CD4-positive, alpha-beta T cell treated with Interleukin-6 at 100 ng/mL for 8 hours (primary cell): ENCODE data around the gene GAGE12D.
"Not testable (repeated sequence)": the region's sequence is repeated elsewhere in the genome, so short reads cannot be mapped to it uniquely, and the experiment has no call there.

Experiments
- DNase-seq: peaks from one replicate; pipeline ENCODE4 v3.0.0-alpha.2; 2020; ENCODE audit warnings: mixed read lengths, low spot score

GAGE12D gene, protein sequence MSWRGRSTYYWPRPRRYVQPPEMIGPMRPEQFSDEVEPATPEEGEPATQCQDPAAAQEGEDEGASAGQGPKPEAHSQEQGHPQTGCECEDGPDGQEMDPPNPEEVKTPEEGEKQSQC

DNA sequence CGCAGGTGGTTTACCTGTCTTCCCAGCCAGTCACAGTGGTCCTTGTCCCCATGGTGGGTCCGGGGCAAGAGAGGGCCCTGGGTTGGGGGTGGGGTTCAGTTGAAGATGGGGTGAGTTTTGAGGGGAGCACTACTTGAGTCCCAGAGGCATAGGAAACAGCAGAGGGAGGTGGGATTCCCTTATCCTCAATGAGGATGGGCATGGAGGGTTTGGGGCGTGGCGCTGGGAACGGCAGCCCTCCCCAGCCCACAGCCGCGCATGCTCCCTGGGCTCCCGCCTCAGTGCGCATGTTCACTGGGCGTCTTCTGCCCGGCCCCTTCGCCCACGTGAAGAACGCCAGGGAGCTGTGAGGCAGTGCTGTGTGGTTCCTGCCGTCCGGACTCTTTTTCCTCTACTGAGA, at the start of gene GAGE12D:
TSS of gene GAGE12D (plus strand) at position 301 of the 400 bp plus-strand sequence. CDS start 1,155 bp downstream, outside the sequence.
- DNase-seq, result not testable (repeated sequence)

DNA sequence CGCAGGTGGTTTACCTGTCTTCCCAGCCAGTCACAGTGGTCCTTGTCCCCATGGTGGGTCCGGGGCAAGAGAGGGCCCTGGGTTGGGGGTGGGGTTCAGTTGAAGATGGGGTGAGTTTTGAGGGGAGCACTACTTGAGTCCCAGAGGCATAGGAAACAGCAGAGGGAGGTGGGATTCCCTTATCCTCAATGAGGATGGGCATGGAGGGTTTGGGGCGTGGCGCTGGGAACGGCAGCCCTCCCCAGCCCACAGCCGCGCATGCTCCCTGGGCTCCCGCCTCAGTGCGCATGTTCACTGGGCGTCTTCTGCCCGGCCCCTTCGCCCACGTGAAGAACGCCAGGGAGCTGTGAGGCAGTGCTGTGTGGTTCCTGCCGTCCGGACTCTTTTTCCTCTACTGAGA, 9.7 kb upstream of the GAGE12D start, which contains the start of gene GAGE12C:
TSS of gene GAGE12C (plus strand) at position 301 of the 400 bp plus-strand sequence. CDS start 1,155 bp downstream, outside the sequence.
- DNase-seq, result not testable (repeated sequence)

DNA sequence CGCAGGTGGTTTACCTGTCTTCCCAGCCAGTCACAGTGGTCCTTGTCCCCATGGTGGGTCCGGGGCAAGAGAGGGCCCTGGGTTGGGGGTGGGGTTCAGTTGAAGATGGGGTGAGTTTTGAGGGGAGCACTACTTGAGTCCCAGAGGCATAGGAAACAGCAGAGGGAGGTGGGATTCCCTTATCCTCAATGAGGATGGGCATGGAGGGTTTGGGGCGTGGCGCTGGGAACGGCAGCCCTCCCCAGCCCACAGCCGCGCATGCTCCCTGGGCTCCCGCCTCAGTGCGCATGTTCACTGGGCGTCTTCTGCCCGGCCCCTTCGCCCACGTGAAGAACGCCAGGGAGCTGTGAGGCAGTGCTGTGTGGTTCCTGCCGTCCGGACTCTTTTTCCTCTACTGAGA, 9.5 kb downstream of the GAGE12D start, which contains the start of gene GAGE12E:
TSS of gene GAGE12E (plus strand) at position 301 of the 400 bp plus-strand sequence. CDS start 1,155 bp downstream, outside the sequence.
- DNase-seq, result not testable (repeated sequence)

DNA sequence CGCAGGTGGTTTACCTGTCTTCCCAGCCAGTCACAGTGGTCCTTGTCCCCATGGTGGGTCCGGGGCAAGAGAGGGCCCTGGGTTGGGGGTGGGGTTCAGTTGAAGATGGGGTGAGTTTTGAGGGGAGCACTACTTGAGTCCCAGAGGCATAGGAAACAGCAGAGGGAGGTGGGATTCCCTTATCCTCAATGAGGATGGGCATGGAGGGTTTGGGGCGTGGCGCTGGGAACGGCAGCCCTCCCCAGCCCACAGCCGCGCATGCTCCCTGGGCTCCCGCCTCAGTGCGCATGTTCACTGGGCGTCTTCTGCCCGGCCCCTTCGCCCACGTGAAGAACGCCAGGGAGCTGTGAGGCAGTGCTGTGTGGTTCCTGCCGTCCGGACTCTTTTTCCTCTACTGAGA, 19.0 kb downstream of the GAGE12D start, which contains the start of gene GAGE12F:
TSS of gene GAGE12F (plus strand) at position 301 of the 400 bp plus-strand sequence. CDS start 1,155 bp downstream, outside the sequence.
- not testable (repeated sequence) for DNase-seq

DNA sequence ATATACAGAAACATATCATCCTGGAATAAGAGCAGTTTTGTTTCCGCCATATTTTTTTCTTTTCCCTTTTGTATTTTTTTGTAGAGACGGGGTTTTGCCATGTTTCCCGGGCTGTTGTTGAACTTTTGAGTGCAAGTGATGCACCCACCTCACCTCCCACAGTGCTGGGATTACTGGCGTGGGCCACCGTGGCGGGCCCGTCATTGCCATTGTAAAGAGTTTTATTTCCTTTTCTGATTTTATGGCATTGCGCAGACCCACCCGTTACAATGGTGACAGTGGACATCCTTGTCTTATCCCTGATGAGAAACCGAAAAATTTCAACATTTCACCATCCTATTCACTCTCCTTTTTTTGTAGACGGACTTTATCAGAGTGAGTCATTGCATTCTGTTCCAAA, 27.2 kb downstream of the GAGE12D start:
- not testable (repeated sequence) for DNase-seq

DNA sequence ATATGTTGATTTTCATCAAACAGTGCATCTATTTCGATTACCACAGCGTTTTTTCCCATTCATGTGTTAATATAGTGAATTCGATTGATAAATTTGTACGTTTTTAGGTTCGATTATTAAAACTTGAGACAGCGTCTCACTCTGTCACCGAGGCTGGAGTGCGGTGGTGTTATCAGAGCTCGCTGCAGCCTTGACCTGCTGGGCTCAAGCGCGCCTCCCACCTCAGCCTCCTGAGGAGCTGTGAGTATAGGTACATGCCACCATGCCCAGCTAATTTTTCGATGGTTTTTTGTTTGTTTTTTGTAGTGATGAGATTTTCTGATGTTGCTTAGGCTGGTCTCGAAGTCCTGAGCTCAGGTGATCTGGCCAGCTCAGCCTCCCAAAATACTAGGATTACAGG, 27.6 kb downstream of the GAGE12D start:
- not testable (repeated sequence) for DNase-seq

DNA sequence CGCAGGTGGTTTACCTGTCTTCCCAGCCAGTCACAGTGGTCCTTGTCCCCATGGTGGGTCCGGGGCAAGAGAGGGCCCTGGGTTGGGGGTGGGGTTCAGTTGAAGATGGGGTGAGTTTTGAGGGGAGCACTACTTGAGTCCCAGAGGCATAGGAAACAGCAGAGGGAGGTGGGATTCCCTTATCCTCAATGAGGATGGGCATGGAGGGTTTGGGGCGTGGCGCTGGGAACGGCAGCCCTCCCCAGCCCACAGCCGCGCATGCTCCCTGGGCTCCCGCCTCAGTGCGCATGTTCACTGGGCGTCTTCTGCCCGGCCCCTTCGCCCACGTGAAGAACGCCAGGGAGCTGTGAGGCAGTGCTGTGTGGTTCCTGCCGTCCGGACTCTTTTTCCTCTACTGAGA, 28.6 kb downstream of the GAGE12D start, which contains the start of gene GAGE12G:
TSS of gene GAGE12G (plus strand) at position 301 of the 400 bp plus-strand sequence. CDS start 1,155 bp downstream, outside the sequence.
- not testable (repeated sequence) for DNase-seq

DNA sequence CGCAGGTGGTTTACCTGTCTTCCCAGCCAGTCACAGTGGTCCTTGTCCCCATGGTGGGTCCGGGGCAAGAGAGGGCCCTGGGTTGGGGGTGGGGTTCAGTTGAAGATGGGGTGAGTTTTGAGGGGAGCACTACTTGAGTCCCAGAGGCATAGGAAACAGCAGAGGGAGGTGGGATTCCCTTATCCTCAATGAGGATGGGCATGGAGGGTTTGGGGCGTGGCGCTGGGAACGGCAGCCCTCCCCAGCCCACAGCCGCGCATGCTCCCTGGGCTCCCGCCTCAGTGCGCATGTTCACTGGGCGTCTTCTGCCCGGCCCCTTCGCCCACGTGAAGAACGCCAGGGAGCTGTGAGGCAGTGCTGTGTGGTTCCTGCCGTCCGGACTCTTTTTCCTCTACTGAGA, 38.1 kb downstream of the GAGE12D start, which contains the start of gene GAGE12H:
TSS of gene GAGE12H (plus strand) at position 301 of the 400 bp plus-strand sequence. CDS start 1,155 bp downstream, outside the sequence.
- not testable (repeated sequence) for DNase-seq

DNA sequence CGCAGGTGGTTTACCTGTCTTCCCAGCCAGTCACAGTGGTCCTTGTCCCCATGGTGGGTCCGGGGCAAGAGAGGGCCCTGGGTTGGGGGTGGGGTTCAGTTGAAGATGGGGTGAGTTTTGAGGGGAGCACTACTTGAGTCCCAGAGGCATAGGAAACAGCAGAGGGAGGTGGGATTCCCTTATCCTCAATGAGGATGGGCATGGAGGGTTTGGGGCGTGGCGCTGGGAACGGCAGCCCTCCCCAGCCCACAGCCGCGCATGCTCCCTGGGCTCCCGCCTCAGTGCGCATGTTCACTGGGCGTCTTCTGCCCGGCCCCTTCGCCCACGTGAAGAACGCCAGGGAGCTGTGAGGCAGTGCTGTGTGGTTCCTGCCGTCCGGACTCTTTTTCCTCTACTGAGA, 47.7 kb downstream of the GAGE12D start, which contains the start of gene GAGE2A:
TSS of gene GAGE2A (plus strand) at position 301 of the 400 bp plus-strand sequence. CDS start 1,155 bp downstream, outside the sequence.
- not testable (repeated sequence) for DNase-seq

DNA sequence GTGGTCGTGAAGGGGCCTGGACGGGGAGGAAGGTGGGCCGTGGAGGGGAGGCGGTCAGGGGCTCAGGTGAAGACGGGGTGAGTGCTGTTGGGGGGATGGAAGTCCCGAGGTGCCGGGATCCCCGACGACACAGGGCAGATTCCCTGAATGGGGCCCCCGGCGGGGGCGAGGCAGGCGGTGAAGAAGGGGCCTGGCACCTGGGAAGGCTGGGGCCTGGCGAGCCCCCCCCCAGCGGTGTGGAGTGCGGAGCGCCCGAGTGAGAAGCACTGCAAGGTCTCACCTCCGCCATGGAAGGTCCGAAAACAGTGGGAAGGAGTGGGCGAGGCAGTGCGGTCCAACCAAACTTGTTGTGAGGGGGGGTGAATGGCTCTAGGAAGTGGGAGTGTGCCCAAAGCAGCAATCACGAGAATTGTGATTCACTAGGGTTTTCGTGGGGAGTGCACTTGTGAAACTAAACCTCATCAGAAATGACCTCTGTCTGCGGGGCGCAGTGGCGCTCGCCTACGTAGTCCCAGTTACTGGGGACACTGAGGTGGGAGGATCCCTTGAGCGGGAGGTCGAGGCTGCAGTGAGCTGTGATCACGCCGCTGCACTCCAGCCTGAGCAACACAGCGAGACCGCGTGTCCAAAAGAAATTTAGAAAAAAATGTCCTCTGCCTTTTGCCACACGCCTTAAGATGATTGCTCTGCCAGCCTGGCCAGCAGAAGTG, 48.4 kb downstream of the GAGE12D start:
- not testable (repeated sequence) for DNase-seq

DNA sequence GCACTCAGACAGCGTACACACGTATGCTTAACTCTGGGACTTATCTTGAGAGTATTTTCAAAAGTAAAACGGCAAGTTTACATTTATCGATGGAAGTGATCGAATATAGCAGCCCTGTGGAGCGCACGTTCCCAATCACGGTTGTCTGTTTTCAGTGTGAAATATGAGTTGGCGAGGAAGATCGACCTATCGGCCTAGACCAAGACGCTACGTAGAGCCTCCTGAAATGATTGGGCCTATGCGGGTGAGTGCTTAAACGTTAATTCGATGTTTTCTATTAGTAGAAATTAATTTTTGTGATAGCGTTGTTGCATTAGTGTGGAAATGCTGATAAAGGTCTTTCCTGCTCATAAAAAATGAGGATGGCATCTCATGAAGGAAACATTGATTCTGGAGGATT, 49.0 kb downstream of the GAGE12D start:
- not testable (repeated sequence) for DNase-seq
